Fibroblast of lung (primary cell): ENCODE results near the gene ZNF503. TPM values are rescaled to one million over a fixed set of nuclear protein-coding genes. Genes with fewer than 3 reads are reported as not detected.
A peak's percentile ranks its signal among the peaks of the same experiment; 100 is the strongest.

Source experiments
- DNase-seq, 2 donors: peaks; one replicate each; pipeline versions ENCODE4 v3.0.0 to v3.0.0-alpha.2; 2010; ENCODE audit warnings: low read depth in 2 of 2
- H2AFZ ChIP-seq: 2 replicates; pipeline ENCODE4 v1.5.1; 2012; ENCODE audit warnings: low read length, control low read depth, inconsistent platforms
- H3K27ac ChIP-seq: 2 replicates; pipeline ENCODE4 v1.5.1; 2011; ENCODE audit warnings: low read length, control low read depth; ENCODE audit not compliant: insufficient read depth
- H3K27me3 ChIP-seq: 2 replicates; pipeline ENCODE4 v1.5.1; 2011; ENCODE audit warnings: mild to moderate bottlenecking, low read length; ENCODE audit not compliant: control insufficient read depth, insufficient read depth
- H3K36me3 ChIP-seq: 2 replicates; pipeline ENCODE4 v1.5.1; 2011; ENCODE audit warnings: low read length; ENCODE audit not compliant: control insufficient read depth, insufficient read depth
- H3K4me1 ChIP-seq: 2 replicates; pipeline ENCODE4 v1.5.1; 2011; ENCODE audit warnings: low read length; ENCODE audit not compliant: control insufficient read depth, insufficient read depth; ENCODE audit errors: extremely low read depth
- H3K4me2 ChIP-seq: 2 replicates; pipeline ENCODE4 v1.5.1; 2011; ENCODE audit warnings: low read length, control low read depth; ENCODE audit not compliant: insufficient read depth; ENCODE audit errors: extremely low read depth
- H3K4me3 ChIP-seq, 4 experiments: fragments of 200-600 bp in 1 of 4; sonication (generic) in 1 of 4; replicated peaks in 1 of 4; 2 replicates each; pipeline ENCODE4 v1.5.1; 2011 to 2016; ENCODE audit warnings: low read length in 4 of 4, low read depth in 3 of 4, mild to moderate bottlenecking in 3 of 4, control low read depth in 2 of 4, inconsistent platforms in 1 of 4, mixed read lengths in 1 of 4; ENCODE audit not compliant: insufficient read depth in 1 of 4; ENCODE audit errors: control extremely low read depth in 1 of 4
- H3K79me2 ChIP-seq: 2 replicates; pipeline ENCODE4 v1.5.1; 2012; ENCODE audit warnings: mild to moderate bottlenecking, low read length, inconsistent platforms; ENCODE audit not compliant: control insufficient read depth, insufficient read depth
- H3K9ac ChIP-seq: 2 replicates; pipeline ENCODE4 v1.5.1; 2011; ENCODE audit warnings: mild to moderate bottlenecking, low read length, control low read depth; ENCODE audit not compliant: insufficient read depth
- H3K9me3 ChIP-seq: 2 replicates; pipeline ENCODE4 v1.5.1; 2012; ENCODE audit warnings: low read depth, low read length; ENCODE audit not compliant: control insufficient read depth, insufficient read depth
- H4K20me1 ChIP-seq: 2 replicates; pipeline ENCODE4 v1.5.1; 2011; ENCODE audit warnings: low read length; ENCODE audit not compliant: control insufficient read depth, insufficient read depth; ENCODE audit errors: extremely low read depth
- CTCF ChIP-seq, 2 donors: IDR thresholded peaks in 1 of 2; conservative IDR thresholded peaks in 1 of 2; 1 replicate in 1 of 2; 2 replicates in 1 of 2; pipeline ENCODE4 v1.5.1; 2011 to 2012; ENCODE audit warnings: low read length in 2 of 2, control low read depth in 1 of 2, inconsistent platforms in 1 of 2, low read depth in 1 of 2, mild to moderate bottlenecking in 1 of 2
- EZH2 ChIP-seq: IDR thresholded peaks from 2 replicates; pipeline ENCODE4 v1.5.1; 2012; ENCODE audit warnings: low read length, control low read depth, mild to moderate bottlenecking; ENCODE audit errors: missing control alignments
- polyA plus RNA-seq, 2 donors: library from polyadenylated mRNA; depleted of rRNA in 1 of 2; stranded (reverse) in 1 of 2; unstranded in 1 of 2; fragments of >200 nt; gene quantifications; 2 replicates each; pipeline ENCODE4 v1.2.1, GENCODE V29; 2011 to 2012; ENCODE audit warnings: missing spikeins in 1 of 2
- total RNA-seq: library from RNA; depleted of rRNA; stranded (reverse); fragments of >200 nt; gene quantifications from 2 replicates; pipeline ENCODE4 v1.2.1, GENCODE V29; 2014

The ZNF503 gene
- total and polyA plus RNA-seq, 2 donors (not counting 1 experiment from before 2014, with no cell fraction given) = 4.9 to 7.1 TPM

GRCh38 chr10:75405598-75406461 is 4.3 kb upstream of the ZNF503 start:
- H2AFZ ChIP-seq = no peak overlapping the region
- H3K36me3 ChIP-seq = no peaks in the 10 kb centered on the region
- H3K79me2 ChIP-seq = peaks cover 3% of the 10 kb centered on the region
- H3K27ac ChIP-seq = no peak overlapping the region
- no peak for TF ChIP-seq CTCF (conservative IDR thresholded peaks at IDR 0.05 in 1 of 2, IDR thresholded peaks at IDR 0.05 in 1 of 2; ENCODE audit: low read depth in 1 of 2, low read length in 2 of 2)
- TF ChIP-seq EZH2 = no peak
- H3K4me2 ChIP-seq = no peak overlapping the region
- H3K27me3 ChIP-seq = peaks cover 5% of the 10 kb centered on the region
- peak in 1 of 2 donors; percentile 31 for DNase-seq
- H4K20me1 ChIP-seq = no peaks in the 10 kb centered on the region
- no peak overlapping the region for H3K9ac ChIP-seq
- H3K9me3 ChIP-seq = no peaks in the 10 kb centered on the region
- peaks cover 2% of the 10 kb centered on the region for H3K4me1 ChIP-seq
- H3K4me3 ChIP-seq = no peak overlapping the region

- Histone ChIP-seq H3K4me3 (peak overlapping the region in 2 of 4 experiments; percentile 24 to 97), H3K9me3 (no peaks in the 10 kb centered on the region), H3K9ac (no peak overlapping the region), H4K20me1 (no peaks in the 10 kb centered on the region), H3K27me3 (no peaks in the 10 kb centered on the region), H2AFZ (no peak overlapping the region), H3K4me2 (no peak overlapping the region), H3K4me1 (peaks cover 2% of the 10 kb centered on the region), H3K36me3 (no peaks in the 10 kb centered on the region), H3K79me2 (peaks cover 11% of the 10 kb centered on the region), H3K27ac (no peak overlapping the region)
- no peak for TF ChIP-seq CTCF (conservative IDR thresholded peaks at IDR 0.05 in 1 of 2, IDR thresholded peaks at IDR 0.05 in 1 of 2; ENCODE audit: low read depth in 1 of 2, low read length in 2 of 2)
- TF ChIP-seq EZH2 = no peak
- DNase-seq = peak in 1 of 2 donors; percentile 63
These were observed 3.4 kb upstream of the ZNF503 start for GRCh38 chr10:75404815-75405597.
